HG02623 (cell line): ENCODE data around the gene STK10.
A peak's percentile ranks its signal among the peaks of the same experiment; 100 is the strongest.
"Not testable (repeated sequence)": the region's sequence is repeated elsewhere in the genome, so short reads cannot be mapped to it uniquely, and the experiment has no call there.

Experiments used
- ATAC-seq: cut with Tn5 transposase; IDR thresholded peaks from one replicate; pipeline ENCODE4 v1.9.1; 2021; ENCODE audit warnings: moderate library complexity; ENCODE audit not compliant: unreplicated experiment

The STK10 gene

DNA sequence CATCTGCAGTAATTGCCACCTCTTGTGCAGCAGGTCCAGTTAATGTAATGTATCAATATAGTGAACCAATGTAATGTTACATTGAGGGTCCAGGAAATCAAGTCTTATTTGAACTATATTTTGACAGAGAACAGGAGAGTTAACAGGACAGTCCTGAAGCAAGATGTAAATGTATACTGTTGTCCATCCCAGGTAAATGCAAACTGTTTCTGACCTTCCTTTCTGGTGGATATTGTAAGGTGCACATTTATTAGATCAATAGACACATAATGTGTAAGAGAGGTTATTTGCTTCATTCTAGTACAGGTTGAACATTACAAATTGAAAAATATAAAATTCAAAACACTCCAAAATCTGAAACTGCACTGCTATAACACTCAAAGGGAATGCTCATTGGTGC lies 158.1 kb downstream of the STK10 start:
- ATAC-seq, result no peak

- no peak for ATAC-seq
These were observed 159.9 kb downstream of the STK10 start for GRCh38 chr5:172028167-172028566.

GRCh38 chr5:172020110-172020786 lies 167.8 kb downstream of the STK10 start:
- not testable (repeated sequence) for ATAC-seq

GRCh38 chr5:172015346-172015745 lies 172.7 kb downstream of the STK10 start:
- no peak for ATAC-seq

DNA sequence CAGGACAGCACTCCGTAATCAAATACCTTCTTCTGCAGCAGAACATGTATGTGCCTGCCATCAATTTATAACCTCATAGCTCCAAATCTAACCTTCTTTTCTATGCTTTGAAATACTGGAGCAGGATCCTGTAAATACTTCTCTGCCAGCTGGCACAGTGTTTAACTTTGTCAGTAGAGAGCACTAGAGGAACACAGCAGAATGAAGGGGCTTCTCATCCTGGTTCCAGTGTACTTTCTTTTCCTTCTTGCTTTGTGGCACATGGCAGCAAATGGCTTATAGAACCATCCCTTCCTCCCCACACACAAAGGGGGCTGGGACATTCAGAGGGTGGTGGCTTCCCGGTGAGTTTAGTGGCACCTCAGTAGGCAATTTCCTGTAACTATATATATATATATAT lies 177.7 kb downstream of the STK10 start:
- ATAC-seq, result no peak

GRCh38 chr5:172009536-172010270 lies 178.3 kb downstream of the STK10 start:
- ATAC-seq, result no peak

DNA sequence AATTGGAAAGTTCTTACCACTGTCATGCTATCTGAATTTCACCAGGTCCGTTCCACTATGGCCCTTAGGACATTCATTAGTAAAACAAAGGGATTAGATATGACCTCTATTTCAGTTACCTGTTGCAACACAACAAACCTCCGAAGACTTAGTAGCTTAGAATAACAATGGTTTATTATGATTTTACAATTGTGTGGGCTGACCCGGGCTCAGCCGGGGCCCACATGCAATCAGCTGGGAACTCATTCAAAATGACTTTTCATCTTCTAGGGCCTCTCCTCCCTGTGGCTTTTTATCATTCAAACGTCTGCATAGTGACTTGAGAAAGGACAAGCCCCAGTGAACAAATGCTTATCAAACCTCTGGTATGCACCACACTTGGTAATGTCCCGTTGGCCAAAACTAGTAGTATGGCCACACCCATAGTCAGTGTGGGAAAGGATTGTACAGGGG lies 179.3 kb downstream of the STK10 start:
- ATAC-seq, result no peak

DNA sequence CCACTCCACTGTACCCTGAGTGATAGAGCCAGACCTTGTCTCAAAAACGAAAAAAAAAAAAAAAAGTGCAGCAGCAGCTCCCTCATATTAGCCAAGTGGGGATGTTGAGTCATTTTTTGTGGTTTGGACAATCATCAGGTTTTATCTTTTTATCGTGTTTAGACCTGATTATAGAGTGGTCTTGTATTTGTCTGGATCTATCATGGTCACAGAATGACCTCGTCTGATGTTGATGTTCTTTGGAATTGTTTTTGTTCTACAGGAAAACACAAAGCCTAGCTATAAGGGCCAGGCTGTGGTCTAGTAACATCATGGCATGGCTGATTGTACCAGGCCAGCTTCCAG lies 179.9 kb downstream of the STK10 start:
- no peak for ATAC-seq

- no peak for ATAC-seq
These were observed 180.6 kb downstream of the STK10 start for GRCh38 chr5:172007175-172008110.

GRCh38 chr5:172006321-172007174 lies 181.5 kb downstream of the STK10 start, which contains the start of gene FBXW11:
TSS of gene FBXW11 (minus strand) at chr5:172006638. CDS start at chr5:172006502, 136 bp downstream.
- ATAC-seq, result peak; percentile 76

- ATAC-seq, result no peak
These were observed 182.2 kb downstream of the STK10 start for GRCh38 chr5:172005708-172006320.

- no peak for ATAC-seq
These were observed 183.2 kb downstream of the STK10 start for GRCh38 chr5:172004824-172005237.

DNA sequence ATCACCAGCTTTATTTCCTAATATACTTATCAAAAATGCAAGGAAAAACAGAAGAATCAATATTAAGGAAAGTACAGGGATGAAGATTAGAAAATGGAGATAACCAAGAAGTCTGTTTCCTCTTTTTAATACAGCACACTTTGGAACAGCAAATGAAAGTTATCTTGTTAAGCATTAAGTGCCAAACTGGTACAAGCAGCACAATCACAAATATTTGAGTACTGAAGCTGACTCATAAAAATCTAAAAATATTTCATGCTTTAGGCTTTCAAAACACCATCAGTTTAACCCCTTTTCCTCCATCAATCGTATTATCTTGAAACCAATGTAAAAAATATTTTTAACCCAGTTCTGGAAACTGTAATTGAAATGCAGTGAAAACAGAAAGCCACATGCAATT lies 184.3 kb downstream of the STK10 start:
- no peak for ATAC-seq

DNA sequence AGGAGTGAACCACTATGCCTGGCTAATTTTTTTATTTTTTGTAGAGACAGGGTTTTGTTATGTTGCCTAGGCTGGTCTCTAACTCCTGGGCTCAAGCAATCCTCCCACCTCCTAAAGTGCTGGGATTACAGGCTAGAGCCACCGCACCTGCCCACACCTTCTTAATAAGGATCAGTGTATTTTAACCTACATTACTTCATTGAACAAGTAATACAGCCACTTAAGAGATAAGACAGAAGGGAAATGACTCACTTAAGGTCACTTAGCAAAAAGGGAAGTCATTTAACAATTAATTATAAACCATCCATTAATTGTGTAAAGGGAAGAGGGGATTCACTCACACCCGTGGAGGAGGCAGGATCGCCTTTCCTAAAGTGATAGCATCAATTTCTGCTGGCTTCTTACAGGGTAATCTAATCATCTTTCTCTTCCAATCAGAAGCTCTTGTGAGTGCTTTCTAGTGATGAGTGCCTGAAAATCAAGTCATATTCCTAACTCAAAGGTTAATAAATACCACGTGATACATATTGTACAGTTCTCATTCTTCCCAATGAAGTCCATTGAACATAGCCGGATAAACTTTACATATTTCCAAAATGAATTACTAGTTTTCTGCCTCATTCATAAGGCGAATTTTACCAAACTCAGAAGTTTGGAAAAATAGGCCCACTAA lies 185.0 kb downstream of the STK10 start:
- ATAC-seq, result no peak

DNA sequence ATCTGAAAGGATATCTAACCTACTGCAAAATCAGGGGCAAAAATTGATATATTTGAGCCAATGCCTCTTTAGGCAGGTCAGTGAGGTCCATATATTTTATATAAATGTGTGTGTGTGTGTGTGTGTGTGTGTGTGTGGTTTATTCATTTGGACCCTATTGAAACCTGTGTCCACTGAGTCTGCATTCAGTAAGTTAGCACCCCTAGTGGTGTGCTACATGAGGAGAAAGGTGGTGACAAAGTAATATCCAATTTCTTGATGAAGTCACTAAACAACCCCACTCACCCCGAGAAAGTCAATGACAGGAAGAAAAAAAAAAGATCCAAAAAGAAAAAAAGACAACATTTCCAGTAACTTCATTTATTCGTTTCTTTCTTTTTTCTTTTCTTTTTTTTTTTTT lies 185.7 kb downstream of the STK10 start:
- no peak for ATAC-seq

- no peak for ATAC-seq
These were observed 188.1 kb downstream of the STK10 start for GRCh38 chr5:171999877-172000276.

- no peak for ATAC-seq
These were observed 188.9 kb downstream of the STK10 start for GRCh38 chr5:171999100-171999499.

GRCh38 chr5:171997011-171997410 lies 191.0 kb downstream of the STK10 start:
- ATAC-seq, result no peak

DNA sequence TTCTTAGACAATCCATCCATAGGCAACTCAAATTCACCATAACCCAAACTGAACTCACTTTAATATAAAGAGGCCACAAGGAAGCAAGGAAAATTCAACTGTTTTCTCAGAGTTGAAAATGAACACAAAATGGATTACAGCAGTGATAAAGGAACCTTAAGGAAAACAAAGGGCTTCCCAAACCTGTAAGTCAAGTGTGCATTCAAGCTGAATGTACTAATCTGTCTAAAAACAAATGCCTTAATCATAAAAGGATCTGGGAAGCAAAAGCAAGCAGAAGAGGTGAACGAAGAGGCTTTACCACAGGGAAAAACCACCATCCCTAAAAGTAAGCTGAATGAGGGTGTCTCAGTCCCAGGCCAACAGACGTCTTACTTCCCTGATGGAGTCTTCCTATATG lies 195.2 kb downstream of the STK10 start:
- no peak for ATAC-seq
